ENCODE data around the gene NCMAP. TPM values are rescaled to one million over a fixed set of nuclear protein-coding genes. Genes with fewer than 3 reads are reported as not detected.

NCMAP gene
- total and polyA plus RNA-seq, 2 of the 4 experiments (the other 2 are of a cell fraction) = not detected

DNA sequence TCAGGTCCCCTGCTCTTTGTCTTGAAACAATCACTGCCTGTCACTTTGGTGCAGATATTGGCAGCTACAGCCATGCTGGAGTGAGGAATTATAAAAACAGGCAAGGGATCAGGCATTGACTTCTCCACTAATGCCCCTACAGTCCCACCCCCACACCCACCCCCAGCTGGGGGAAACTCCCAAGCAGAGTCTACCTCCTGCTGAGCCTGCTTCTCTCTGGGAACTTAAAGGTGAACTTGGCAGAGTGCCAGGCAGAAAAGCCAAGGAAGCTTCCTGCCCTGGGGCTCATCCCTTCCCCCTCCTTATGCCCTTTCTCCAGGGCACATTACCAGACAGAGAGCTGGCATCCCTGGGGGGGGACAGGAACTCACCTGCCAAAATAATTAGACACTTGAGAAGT is 6.7 kb downstream of the NCMAP start:
- dilution Hi-C loops (cut with HindIII; ENCODE audit: low sequenced_read_pairs, unreplicated experiment) = no loop called here

More for the DNA sequence above, 6.7 kb downstream of the NCMAP start:
- no TSS peak for BruUV-seq (replicated peaks)
- H3K36me3 ChIP-seq (ENCODE audit: control insufficient read depth, insufficient read depth, low read length) = no peaks in the 10 kb centered on the region
- no peak overlapping the region for H3K14ac ChIP-seq (replicated peaks; ENCODE audit: low read depth, low read length)
- no peaks in the 10 kb centered on the region for H3K79me1 ChIP-seq (ENCODE audit: low read depth in 1 of 2, low read length in 2 of 2)
- TF ChIP-seq CHD1 (IDR thresholded peaks at IDR 0.05; ENCODE audit: low read depth, low read length) = no peak
- TF ChIP-seq RFX5 (IDR thresholded peaks at IDR 0.05; ENCODE audit: low read depth, low read length) = no peak
- TF ChIP-seq RAD21 (IDR thresholded peaks at IDR 0.05; ENCODE audit: low read length) = no peak
- TF ChIP-seq SMC3 (IDR thresholded peaks at IDR 0.05; ENCODE audit: low read depth, low read length) = no peak
- no peak for TF ChIP-seq RCOR1 (IDR thresholded peaks at IDR 0.05; ENCODE audit: insufficient replicate concordance, low read length)
- TF ChIP-seq FOS (IDR thresholded peaks at IDR 0.05; ENCODE audit: low read depth, low read length) = no peak
- no peak for TF ChIP-seq BHLHE40 (IDR thresholded peaks at IDR 0.05; ENCODE audit: low read depth, low read length)
- no peak for TF ChIP-seq CEBPB (IDR thresholded peaks at IDR 0.05; ENCODE audit: low read depth, low read length)
- TF ChIP-seq, protein P1, sequence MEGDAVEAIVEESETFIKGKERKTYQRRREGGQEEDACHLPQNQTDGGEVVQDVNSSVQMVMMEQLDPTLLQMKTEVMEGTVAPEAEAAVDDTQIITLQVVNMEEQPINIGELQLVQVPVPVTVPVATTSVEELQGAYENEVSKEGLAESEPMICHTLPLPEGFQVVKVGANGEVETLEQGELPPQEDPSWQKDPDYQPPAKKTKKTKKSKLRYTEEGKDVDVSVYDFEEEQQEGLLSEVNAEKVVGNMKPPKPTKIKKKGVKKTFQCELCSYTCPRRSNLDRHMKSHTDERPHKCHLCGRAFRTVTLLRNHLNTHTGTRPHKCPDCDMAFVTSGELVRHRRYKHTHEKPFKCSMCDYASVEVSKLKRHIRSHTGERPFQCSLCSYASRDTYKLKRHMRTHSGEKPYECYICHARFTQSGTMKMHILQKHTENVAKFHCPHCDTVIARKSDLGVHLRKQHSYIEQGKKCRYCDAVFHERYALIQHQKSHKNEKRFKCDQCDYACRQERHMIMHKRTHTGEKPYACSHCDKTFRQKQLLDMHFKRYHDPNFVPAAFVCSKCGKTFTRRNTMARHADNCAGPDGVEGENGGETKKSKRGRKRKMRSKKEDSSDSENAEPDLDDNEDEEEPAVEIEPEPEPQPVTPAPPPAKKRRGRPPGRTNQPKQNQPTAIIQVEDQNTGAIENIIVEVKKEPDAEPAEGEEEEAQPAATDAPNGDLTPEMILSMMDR (conservative IDR thresholded peaks at IDR 0.05; ENCODE audit: low read depth, low read length) = no peak
- TF ChIP-seq, protein P2, sequence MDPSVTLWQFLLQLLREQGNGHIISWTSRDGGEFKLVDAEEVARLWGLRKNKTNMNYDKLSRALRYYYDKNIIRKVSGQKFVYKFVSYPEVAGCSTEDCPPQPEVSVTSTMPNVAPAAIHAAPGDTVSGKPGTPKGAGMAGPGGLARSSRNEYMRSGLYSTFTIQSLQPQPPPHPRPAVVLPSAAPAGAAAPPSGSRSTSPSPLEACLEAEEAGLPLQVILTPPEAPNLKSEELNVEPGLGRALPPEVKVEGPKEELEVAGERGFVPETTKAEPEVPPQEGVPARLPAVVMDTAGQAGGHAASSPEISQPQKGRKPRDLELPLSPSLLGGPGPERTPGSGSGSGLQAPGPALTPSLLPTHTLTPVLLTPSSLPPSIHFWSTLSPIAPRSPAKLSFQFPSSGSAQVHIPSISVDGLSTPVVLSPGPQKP (IDR thresholded peaks at IDR 0.05; ENCODE audit: borderline replicate concordance, low read depth, low read length) = no peak
- TF ChIP-seq NFE2L2 (IDR thresholded peaks at IDR 0.05; ENCODE audit: low read depth, low read length) = no peak
- TF ChIP-seq MAFK (IDR thresholded peaks at IDR 0.05; ENCODE audit: low read depth, low read length) = no peak
- TF ChIP-seq POLR2A (IDR thresholded peaks at IDR 0.05; ENCODE audit: low read depth, low read length) = no peak
- no peak for TF ChIP-seq MAZ (IDR thresholded peaks at IDR 0.05; ENCODE audit: borderline replicate concordance, low read depth, low read length)
- TF ChIP-seq, protein P3, sequence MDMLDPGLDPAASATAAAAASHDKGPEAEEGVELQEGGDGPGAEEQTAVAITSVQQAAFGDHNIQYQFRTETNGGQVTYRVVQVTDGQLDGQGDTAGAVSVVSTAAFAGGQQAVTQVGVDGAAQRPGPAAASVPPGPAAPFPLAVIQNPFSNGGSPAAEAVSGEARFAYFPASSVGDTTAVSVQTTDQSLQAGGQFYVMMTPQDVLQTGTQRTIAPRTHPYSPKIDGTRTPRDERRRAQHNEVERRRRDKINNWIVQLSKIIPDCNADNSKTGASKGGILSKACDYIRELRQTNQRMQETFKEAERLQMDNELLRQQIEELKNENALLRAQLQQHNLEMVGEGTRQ (IDR thresholded peaks at IDR 0.05; ENCODE audit: low read depth, low read length) = no peak
- TF ChIP-seq MXI1 (IDR thresholded peaks at IDR 0.05; ENCODE audit: borderline replicate concordance, low read depth, low read length) = no peak
- no peaks in the 10 kb centered on the region for H3K9me3 ChIP-seq (ENCODE audit: control insufficient read depth, insufficient read depth, low read length)
- H3K27ac ChIP-seq (ENCODE audit: insufficient read depth, low read length) = no peak overlapping the region
- H4K5ac ChIP-seq (ENCODE audit: low read depth, low read length) = no peak overlapping the region
- no peak overlapping the region for H3K4me2 ChIP-seq (ENCODE audit: low read depth, low read length)
- H3K27me3 ChIP-seq (ENCODE audit: control insufficient read depth, insufficient read depth, low read length) = peaks cover 9% of the 10 kb centered on the region
- no peak overlapping the region for H3K4me3 ChIP-seq (ENCODE audit: insufficient read depth, low read depth, low read length)
- H3K9ac ChIP-seq (ENCODE audit: low read depth, low read length) = no peak overlapping the region
- peaks cover 9% of the 10 kb centered on the region; the same call in 1 of the 2 replicates for H3K9me1 ChIP-seq (ENCODE audit: insufficient read depth, low read length)
- no peak overlapping the region for H4K91ac ChIP-seq (ENCODE audit: insufficient read depth, low read depth, low read length)
- H2AFZ ChIP-seq (replicated peaks; ENCODE audit: low read length, poor library complexity) = no peak overlapping the region
- H3K56ac ChIP-seq (ENCODE audit: extremely low read depth, insufficient read depth, low read length) = no peak overlapping the region
- ATAC-seq (ENCODE audit: low read depth) (no peak), DNase-seq (no peak)
- H2BK15ac ChIP-seq (ENCODE audit: low read depth, low read length) = no peak overlapping the region
- no peak overlapping the region for H2AK5ac ChIP-seq (ENCODE audit: low read depth, low read length)
- H2BK5ac ChIP-seq (ENCODE audit: low read depth, low read length, poor library complexity, severe bottlenecking) = no peak overlapping the region
- intact Hi-C loops (cut with micrococcal nuclease) (no loop called here), in situ Hi-C loops (cut with MboI; ENCODE audit: low sequenced_read_pairs) (no loop called here)
- no peaks in the 10 kb centered on the region; the same call in 1 of the 2 replicates for H3K4me1 ChIP-seq (ENCODE audit: control insufficient read depth, insufficient read depth, low read length)
- no peak overlapping the region for H2BK20ac ChIP-seq (ENCODE audit: low read depth, low read length)
- no peak overlapping the region for H3K23ac ChIP-seq (ENCODE audit: low read depth, low read length)
- POLR2A ChIA-PET (ENCODE audit: unreplicated experiment) = no interaction called here
- no peaks in the 10 kb centered on the region for H4K20me1 ChIP-seq (ENCODE audit: insufficient read depth, low read length)
- H3K18ac ChIP-seq (ENCODE audit: low read depth, low read length) = no peak overlapping the region
- H3K4ac ChIP-seq (ENCODE audit: low read depth, low read length) = no peak overlapping the region
- H4K8ac ChIP-seq (ENCODE audit: low read depth in 2 of 2, low read length in 2 of 2) = no peak overlapping the region
- no peak overlapping the region for H2AK9ac ChIP-seq (replicated peaks; ENCODE audit: low read depth, low read length, poor library complexity)
- no peak overlapping the region for H2BK120ac ChIP-seq (ENCODE audit: low read depth, low read length)
- CTCF ChIA-PET = no interaction called here
